Heart left ventricle (tissue), 16 donors: ENCODE results near the gene ZMAT5. TPM values are rescaled to one million over a fixed set of nuclear protein-coding genes. Genes with fewer than 3 reads are reported as not detected.
A peak's percentile ranks its signal among the peaks of the same experiment; 100 is the strongest.

ENCODE experiments used
- ATAC-seq, 4 donors: fragments of 200-7000 bp; cut with Tn5 transposase; one replicate each; pipeline ENCODE4 v1.9.1; 2020 to 2022; ENCODE audit warnings: moderate library complexity in 4 of 4, mild to moderate bottlenecking in 3 of 4, moderate number of reproducible peaks in 1 of 4
- DNase-seq, 5 donors: peaks; one replicate each; pipeline ENCODE4 v3.0.0-alpha.2; 2020
- H3K27ac ChIP-seq, 12 donors: fragments of 200-600 bp; sonication (generic) in 4 of 12; one replicate each; pipeline versions ENCODE4 v1.5.0 to v1.8.0; 2016 to 2022; ENCODE audit warnings: mild to moderate bottlenecking in 2 of 12
- H3K27me3 ChIP-seq, 9 donors: fragments of 200-600 bp; sonication (generic) in 2 of 9; one replicate each; pipeline versions ENCODE4 v1.5.1 to v1.8.0; 2016 to 2022; ENCODE audit warnings: mild to moderate bottlenecking in 3 of 9
- H3K36me3 ChIP-seq, 9 donors: fragments of 200-600 bp; sonication (generic) in 2 of 9; one replicate each; pipeline versions ENCODE4 v1.5.0 to v1.8.0; 2018 to 2022; ENCODE audit warnings: mild to moderate bottlenecking in 2 of 9
- H3K4me1 ChIP-seq, 12 donors: fragments of 200-600 bp; sonication (generic) in 4 of 12; one replicate each; pipeline versions ENCODE4 v1.5.0 to v1.8.0; 2016 to 2022; ENCODE audit warnings: mild to moderate bottlenecking in 3 of 12
- H3K4me3 ChIP-seq, 12 donors: fragments of 200-600 bp; sonication (generic) in 4 of 12; one replicate each; pipeline versions ENCODE4 v1.5.0 to v1.8.0; 2017 to 2022; ENCODE audit warnings: mild to moderate bottlenecking in 9 of 12, moderate library complexity in 4 of 12
- H3K9me3 ChIP-seq, 12 donors: fragments of 200-600 bp; sonication (generic) in 4 of 12; one replicate each; pipeline versions ENCODE4 v1.5.0 to v1.8.0; 2016 to 2022; ENCODE audit warnings: mild to moderate bottlenecking in 1 of 12
- POLR2A ChIP-seq, 2 donors: fragments of 450-650 bp; IDR thresholded peaks; one replicate each; pipeline ENCODE4 v1.6.1; 2017; ENCODE audit warnings: antibody characterized with exemption in 2 of 2, mild to moderate bottlenecking in 2 of 2, moderate library complexity in 2 of 2
- WGBS, 4 donors: extraction: QIAGEN DNeasy Blood & Tissue Kit in 2 of 4; methylation state at CpG; one replicate each; pipeline versions ENCODE4 v1.1.5 to v1.1.7; 2013 to 2018; 5-methylcytosine and 5-hydroxymethylcytosine counted together
- intact Hi-C, 10 donors: fragments of 100-400 bp; cut with DNase I; formaldehyde crosslinking; loops; one replicate each; pipeline versions ENCODE4 v1.11.1 to v1.14.2; 2022
- polyA plus RNA-seq, 2 donors: library from polyadenylated mRNA; stranded (reverse); fragments of 200-250 nt; gene quantifications; one replicate each; pipeline ENCODE4 v1.2.3, GENCODE V29; 2013
- total RNA-seq, 9 donors: library from RNA; depleted of rRNA in 2 of 9; stranded (reverse); fragments of >200 nt in 2 of 9; fragmentation: NEBNext Ultra II Directional in 3 of 9; extraction: Animal tissue kit (Norgen Biotek cat#: 25700) in 3 of 9; gene quantifications; one replicate each; pipeline versions ENCODE4 v1.1.0 to v1.2.4, GENCODE V29; 2016 to 2023
- TF ChIP-seq, protein P1 (sequence below), 12 donors: fragments of 200-600 bp; sonication (generic) in 4 of 12; IDR thresholded peaks; one replicate each; pipeline versions ENCODE4 v1.5.0 to v1.8.0; 2018 to 2022; ENCODE audit warnings: antibody characterized with exemption in 12 of 12, mild to moderate bottlenecking in 5 of 12
- donor health status: ischemic (EF 13 %, LVEDD 7.1; RV severe dilation, severe dysfunction).
- donor health status: healthy with polysubstance abuse.
- donor health status: DM: no; HTN: yes; CAD: no.
- donor health status: DM: no; HTN: no; CAD: no.
- donor health status: ischemic (EF 25% LVEDD 6.9; RV normal size, moderate dysfunction).
- donor health status: ischemic (EF 25% LVEDD 5.7; RV mildly dilated, moderate dysfunction).
- donor health status: healthy.
- donor health status: DM: yes; HTN: yes; CAD: no.
- donor health status: ischemic (EF 35%, LVEDD 5.7; RV mildly dilated, moderate dysfunction).
- donor health status: nonischemic (EF 11% LVEDD 7.7; RV severe dilation, severe dysfunction).
- donor health status: DM: yes; HTN: yes; CAD: no.
- donor health status: PGD.
- donor health status: ischemic (EF 29% LVEDD 5.4; RV normal size, mild dysfunction).
- donor health status: nonischemic (EF 23%, LVEDD 6.1; RV moderate dilation, normal function).

The ZMAT5 gene
- total and polyA plus RNA-seq, 11 donors = 19.4 to 37.2 (median 22.7) TPM

DNA sequence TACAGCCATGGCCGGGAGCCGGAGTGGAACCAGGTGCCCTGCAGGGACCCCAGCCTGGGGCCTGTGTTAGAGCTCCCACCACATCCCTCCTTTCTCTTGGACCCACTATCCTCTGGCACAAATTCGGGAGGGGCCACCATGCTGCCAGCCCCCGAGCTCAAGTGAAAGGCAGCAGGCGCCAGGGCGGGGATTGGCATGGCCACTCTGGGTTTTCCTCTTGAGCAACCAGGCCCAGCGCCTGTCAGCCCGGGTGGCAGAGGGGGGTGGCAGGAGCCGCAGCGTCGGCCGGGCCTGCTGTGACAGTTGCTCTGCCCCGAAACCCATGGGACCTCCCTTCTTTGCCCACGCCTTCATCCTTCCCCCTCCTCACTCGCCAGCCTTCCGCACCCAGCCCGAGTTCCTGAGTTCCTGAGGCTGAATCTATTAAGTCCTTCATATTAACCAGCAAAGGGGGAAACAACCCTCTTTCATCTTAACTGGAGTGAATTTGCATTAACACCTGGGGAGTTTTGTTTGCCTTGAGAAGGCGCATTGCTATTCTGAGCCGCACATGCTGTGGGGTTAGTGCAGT, 63.8 kb downstream of the ZMAT5 start:
- Histone ChIP-seq H3K27me3 (peaks cover 0 to 43% (median 16%) of the 10 kb centered on the region in 9 donors), H3K27ac (no peak overlapping the region)
- WGBS, 4 donors = 22 to 40% (median 31%) methylated on average over 18 to 19 of the region's 19 CpGs

GRCh38 chr22:29702000-29702930, 64.5 kb downstream of the ZMAT5 start:
- Histone ChIP-seq H3K36me3 (peaks cover 0 to 1% (median 0%) of the 10 kb centered on the region in 9 donors), H3K4me3 (no peak overlapping the region), H3K27me3 (peaks cover 0 to 42% (median 16%) of the 10 kb centered on the region in 9 donors), H3K27ac (no peak overlapping the region), H3K4me1 (peaks cover 0 to 24% (median 7%) of the 10 kb centered on the region in 12 donors), H3K9me3 (no peaks in the 10 kb centered on the region)
- 21 to 42% (median 28%) methylated on average over 6 to 14 of the region's 14 CpGs for WGBS, 4 donors
- ATAC-seq (peak in 1 of 4 donors; percentile 26), DNase-seq (peak in 1 of 5 donors; percentile 26)
- TF ChIP-seq, protein P1, sequence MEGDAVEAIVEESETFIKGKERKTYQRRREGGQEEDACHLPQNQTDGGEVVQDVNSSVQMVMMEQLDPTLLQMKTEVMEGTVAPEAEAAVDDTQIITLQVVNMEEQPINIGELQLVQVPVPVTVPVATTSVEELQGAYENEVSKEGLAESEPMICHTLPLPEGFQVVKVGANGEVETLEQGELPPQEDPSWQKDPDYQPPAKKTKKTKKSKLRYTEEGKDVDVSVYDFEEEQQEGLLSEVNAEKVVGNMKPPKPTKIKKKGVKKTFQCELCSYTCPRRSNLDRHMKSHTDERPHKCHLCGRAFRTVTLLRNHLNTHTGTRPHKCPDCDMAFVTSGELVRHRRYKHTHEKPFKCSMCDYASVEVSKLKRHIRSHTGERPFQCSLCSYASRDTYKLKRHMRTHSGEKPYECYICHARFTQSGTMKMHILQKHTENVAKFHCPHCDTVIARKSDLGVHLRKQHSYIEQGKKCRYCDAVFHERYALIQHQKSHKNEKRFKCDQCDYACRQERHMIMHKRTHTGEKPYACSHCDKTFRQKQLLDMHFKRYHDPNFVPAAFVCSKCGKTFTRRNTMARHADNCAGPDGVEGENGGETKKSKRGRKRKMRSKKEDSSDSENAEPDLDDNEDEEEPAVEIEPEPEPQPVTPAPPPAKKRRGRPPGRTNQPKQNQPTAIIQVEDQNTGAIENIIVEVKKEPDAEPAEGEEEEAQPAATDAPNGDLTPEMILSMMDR (IDR thresholded peaks at IDR 0.05) = no peak
- TF ChIP-seq POLR2A (IDR thresholded peaks at IDR 0.05) = no peak
- intact Hi-C loops = loop anchor here in 1 of 10 donors (10.0 kb wide), 1 partner anchor 383 kb away; the partner anchor contains the start of gene HORMAD2

More for the DNA sequence above, 63.8 kb downstream of the ZMAT5 start:
- TF ChIP-seq POLR2A (IDR thresholded peaks at IDR 0.05) = no peak
- TF ChIP-seq, protein P1 (IDR thresholded peaks at IDR 0.05) = no peak
- no peaks in the 10 kb centered on the region for H3K36me3 ChIP-seq
- H3K9me3 ChIP-seq = no peaks in the 10 kb centered on the region
- intact Hi-C loops = loop anchor here in 1 of 10 donors (10.0 kb wide), 1 partner anchor 382 kb away; the partner anchor contains the start of gene HORMAD2
- H3K4me1 ChIP-seq = peaks cover 0 to 24% (median 7%) of the 10 kb centered on the region in 12 donors
- ATAC-seq (peak in 3 of 4 donors; percentile 56 to 68 (median 57)), DNase-seq (peak in 4 of 5 donors; percentile 23 to 59 (median 44))
- no peak overlapping the region for H3K4me3 ChIP-seq

DNA sequence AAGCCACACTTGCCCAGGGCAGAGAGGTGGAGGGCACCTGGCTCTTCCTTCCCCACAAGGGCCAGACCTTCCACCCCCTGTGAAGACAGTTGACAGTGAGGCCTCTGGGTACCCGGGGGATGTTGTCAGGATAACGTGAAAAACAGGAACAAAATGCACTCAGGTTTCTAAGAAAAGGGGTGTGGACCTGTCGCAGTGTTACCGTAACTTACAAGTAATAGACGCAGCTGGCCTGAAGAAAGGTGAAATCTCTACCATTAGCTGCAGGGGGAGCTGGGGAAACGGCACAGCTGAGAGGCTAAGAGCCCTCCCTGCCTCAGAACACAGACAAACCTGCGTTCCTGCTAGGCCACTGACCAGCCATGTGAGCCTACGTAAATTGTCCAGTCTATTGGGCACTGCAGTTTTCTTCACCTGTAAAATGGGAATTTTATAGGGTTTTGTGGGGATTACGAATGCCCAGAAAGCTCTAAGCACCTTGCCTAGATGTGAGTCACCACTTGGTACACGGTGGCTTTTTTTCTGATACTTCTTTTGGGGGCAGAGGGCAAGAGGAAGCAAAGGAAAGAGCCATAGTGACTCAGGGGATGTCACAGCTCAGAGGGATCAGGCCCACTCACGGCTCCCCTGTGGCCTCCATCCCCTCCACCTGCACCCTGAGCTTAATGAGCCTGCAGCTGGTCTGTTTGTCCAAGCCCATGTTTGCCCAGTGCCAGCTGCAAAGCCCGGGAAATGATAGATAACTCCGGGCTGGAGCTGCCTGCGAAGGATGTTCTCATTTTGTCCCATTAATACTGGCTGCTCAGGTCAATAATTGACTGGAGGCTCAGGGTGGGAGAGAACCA, 65.4 kb downstream of the ZMAT5 start:
- peaks cover 0 to 24% (median 7%) of the 10 kb centered on the region in 12 donors for H3K4me1 ChIP-seq
- peaks cover 0 to 6% (median 2%) of the 10 kb centered on the region in 9 donors for H3K36me3 ChIP-seq
- TF ChIP-seq, protein P1 (IDR thresholded peaks at IDR 0.05) = peak in 1 of 12 donors; percentile 7
- no peak for TF ChIP-seq POLR2A (IDR thresholded peaks at IDR 0.05)
- ATAC-seq (peak in 1 of 4 donors; percentile 11), DNase-seq (no peak)
- H3K27me3 ChIP-seq = peaks cover 0 to 42% (median 16%) of the 10 kb centered on the region in 9 donors
- no peaks in the 10 kb centered on the region for H3K9me3 ChIP-seq
- 30 to 40% (median 35%) methylated on average over 11 to 14 of the region's 14 CpGs for WGBS, 4 donors
- intact Hi-C loops = loop anchor here in 1 of 10 donors (10.0 kb wide), 1 partner anchor 383 kb away; the partner anchor contains the start of gene HORMAD2
- H3K4me3 ChIP-seq = no peak overlapping the region
- no peak overlapping the region for H3K27ac ChIP-seq
